Neutrophil (primary cell): ENCODE data around the gene MAST3.

Experiments used
- H3K27ac ChIP-seq: fragments of 200-600 bp; sonication (generic); 2 replicates; pipeline ENCODE4 v1.5.1; 2016; ENCODE audit warnings: mild to moderate bottlenecking, moderate library complexity
- H3K27me3 ChIP-seq: fragments of 200-600 bp; sonication (generic); 2 replicates; pipeline ENCODE4 v1.6.0; 2016; ENCODE audit warnings: mild to moderate bottlenecking
- H3K36me3 ChIP-seq: fragments of 200-600 bp; sonication (generic); 2 replicates; pipeline ENCODE4 v1.5.1; 2017
- H3K4me1 ChIP-seq, 2 experiments: fragments of 200-600 bp in 1 of 2; sonication (generic) in 1 of 2; 1 replicate in 1 of 2; 2 replicates in 1 of 2; pipeline versions ENCODE4 v1.5.1 to v1.6.1; 2013 to 2016; ENCODE audit warnings: low read depth in 1 of 2, low read length in 1 of 2, mild to moderate bottlenecking in 1 of 2, moderate library complexity in 1 of 2; ENCODE audit not compliant: control insufficient read depth in 1 of 2, insufficient read depth in 1 of 2
- H3K4me3 ChIP-seq, 2 experiments: fragments of 200-600 bp in 1 of 2; sonication (generic) in 1 of 2; 1 replicate in 1 of 2; 2 replicates in 1 of 2; pipeline ENCODE4 v1.5.1; 2013 to 2016; ENCODE audit warnings: low read depth in 1 of 2, low read length in 1 of 2, mild to moderate bottlenecking in 1 of 2, moderate library complexity in 1 of 2
- H3K9me3 ChIP-seq: fragments of 200-600 bp; sonication (generic); 2 replicates; pipeline ENCODE4 v1.5.1; 2016
- TF ChIP-seq, protein P1 (sequence below): fragments of 200-600 bp; sonication (generic); IDR thresholded peaks from 2 replicates; pipeline ENCODE4 v1.5.1; 2016; ENCODE audit warnings: antibody characterized with exemption

The MAST3 gene

DNA sequence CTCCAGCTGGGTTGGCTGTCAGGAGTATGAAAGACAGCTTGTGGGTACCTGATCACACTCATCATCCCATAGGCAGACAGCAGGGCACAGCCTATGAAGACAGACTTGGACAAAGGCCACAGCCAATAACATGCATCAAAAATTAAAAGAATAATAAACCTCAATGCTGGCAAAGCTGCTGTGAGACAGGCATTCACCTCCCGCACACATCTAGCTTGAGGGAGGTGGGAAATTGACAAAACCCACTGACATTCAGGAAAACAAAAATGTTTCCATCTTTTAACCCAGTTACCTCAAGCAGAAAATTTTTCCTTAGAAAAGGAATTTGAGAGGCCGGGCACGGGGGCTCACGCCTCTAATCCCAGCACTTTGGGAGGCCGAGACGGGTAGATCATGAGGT, 25.2 kb upstream of the MAST3 start:
- Histone ChIP-seq H3K4me1 (no peaks in the 10 kb centered on the region), H3K27me3 (no peaks in the 10 kb centered on the region), H3K27ac (no peak overlapping the region), H3K9me3 (no peaks in the 10 kb centered on the region), H3K4me3 (no peak overlapping the region), H3K36me3 (no peaks in the 10 kb centered on the region)
- TF ChIP-seq, protein P1, sequence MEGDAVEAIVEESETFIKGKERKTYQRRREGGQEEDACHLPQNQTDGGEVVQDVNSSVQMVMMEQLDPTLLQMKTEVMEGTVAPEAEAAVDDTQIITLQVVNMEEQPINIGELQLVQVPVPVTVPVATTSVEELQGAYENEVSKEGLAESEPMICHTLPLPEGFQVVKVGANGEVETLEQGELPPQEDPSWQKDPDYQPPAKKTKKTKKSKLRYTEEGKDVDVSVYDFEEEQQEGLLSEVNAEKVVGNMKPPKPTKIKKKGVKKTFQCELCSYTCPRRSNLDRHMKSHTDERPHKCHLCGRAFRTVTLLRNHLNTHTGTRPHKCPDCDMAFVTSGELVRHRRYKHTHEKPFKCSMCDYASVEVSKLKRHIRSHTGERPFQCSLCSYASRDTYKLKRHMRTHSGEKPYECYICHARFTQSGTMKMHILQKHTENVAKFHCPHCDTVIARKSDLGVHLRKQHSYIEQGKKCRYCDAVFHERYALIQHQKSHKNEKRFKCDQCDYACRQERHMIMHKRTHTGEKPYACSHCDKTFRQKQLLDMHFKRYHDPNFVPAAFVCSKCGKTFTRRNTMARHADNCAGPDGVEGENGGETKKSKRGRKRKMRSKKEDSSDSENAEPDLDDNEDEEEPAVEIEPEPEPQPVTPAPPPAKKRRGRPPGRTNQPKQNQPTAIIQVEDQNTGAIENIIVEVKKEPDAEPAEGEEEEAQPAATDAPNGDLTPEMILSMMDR: no peak

DNA sequence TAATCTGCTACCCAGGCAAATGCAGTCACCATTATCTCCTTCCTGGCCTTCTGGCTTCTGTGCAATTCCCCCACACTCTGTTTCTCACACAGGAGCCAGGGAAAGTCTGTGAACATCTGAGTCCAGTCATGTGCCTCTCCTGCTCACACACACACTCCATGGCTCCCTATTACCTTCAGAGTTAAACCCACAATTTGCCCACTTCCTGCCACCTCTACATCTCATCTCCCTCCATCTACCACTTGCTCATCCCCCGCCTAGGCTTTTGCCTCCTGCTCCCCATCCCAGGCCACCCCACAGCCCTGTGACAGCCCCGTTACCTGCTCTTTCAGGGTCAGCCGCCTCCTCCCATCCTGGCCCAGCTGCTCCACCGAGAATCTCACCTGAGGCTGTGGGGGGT, 24.4 kb upstream of the MAST3 start:
- TF ChIP-seq, protein P1: no peak
- no peaks in the 10 kb centered on the region for H3K27me3 ChIP-seq
- H3K4me3 ChIP-seq: no peak overlapping the region
- H3K27ac ChIP-seq: no peak overlapping the region
- no peaks in the 10 kb centered on the region for H3K9me3 ChIP-seq
- H3K4me1 ChIP-seq: no peaks in the 10 kb centered on the region
- H3K36me3 ChIP-seq: no peaks in the 10 kb centered on the region

DNA sequence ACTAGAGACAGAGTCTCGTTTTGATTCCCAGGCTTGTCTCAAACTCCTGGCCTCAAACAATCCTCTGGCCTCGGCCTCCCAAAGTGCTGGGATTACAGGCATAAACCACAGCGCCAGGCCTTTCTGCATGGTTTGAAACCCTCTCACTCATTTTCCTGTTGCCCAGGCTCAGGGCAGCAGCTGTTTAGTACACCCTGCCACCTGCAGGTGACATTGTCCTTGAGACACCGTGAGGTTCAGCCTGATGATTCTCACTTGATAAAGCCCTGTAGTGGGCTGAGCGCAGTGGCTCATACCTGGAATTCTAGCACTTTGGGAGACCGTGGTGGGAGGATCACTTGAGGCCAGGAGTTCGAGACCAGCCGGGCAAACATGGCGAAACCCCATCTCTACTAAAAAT, 23.4 kb upstream of the MAST3 start:
- H3K27ac ChIP-seq: no peak overlapping the region
- H3K27me3 ChIP-seq: no peaks in the 10 kb centered on the region
- H3K4me3 ChIP-seq: no peak overlapping the region
- TF ChIP-seq, protein P1: no peak
- no peaks in the 10 kb centered on the region for H3K36me3 ChIP-seq
- no peaks in the 10 kb centered on the region for H3K4me1 ChIP-seq
- H3K9me3 ChIP-seq: no peaks in the 10 kb centered on the region

DNA sequence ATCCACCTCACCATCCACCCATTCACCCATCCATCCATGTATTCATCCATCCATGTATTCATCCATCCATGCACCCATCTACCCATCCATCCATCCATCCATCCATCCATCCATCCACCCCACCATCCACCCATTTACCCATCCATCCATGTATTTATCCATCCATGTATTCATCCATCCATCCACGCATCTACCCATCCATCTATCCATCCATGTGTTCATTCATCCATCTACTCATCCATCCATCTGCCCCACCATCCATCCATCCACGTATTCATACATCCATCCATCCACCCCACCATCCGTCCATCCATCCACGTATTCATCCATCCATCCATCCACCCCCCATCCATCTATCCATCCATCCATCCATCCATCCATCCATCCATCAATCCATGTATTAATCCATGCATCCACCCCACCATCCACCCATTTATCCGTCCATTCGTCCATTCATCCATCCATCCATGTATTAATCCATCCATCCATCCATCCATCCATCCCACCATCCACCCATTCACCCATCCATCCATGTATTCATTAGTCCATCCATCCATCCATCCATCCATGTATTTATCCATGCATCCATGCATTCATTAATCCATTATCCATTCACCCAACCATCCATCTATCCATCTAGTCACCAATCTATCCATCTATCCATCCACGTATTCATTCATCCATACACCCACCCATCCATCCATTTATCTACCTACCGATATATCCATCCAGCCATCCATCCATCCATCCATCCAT, 13.5 kb upstream of the MAST3 start:
- Histone ChIP-seq H3K9me3 (no peaks in the 10 kb centered on the region), H3K27me3 (no peaks in the 10 kb centered on the region), H3K4me3 (no peak overlapping the region), H3K36me3 (no peaks in the 10 kb centered on the region), H3K4me1 (peaks cover 29% of the 10 kb centered on the region in 2 experiments), H3K27ac (no peak overlapping the region)
- TF ChIP-seq, protein P1: no peak

DNA sequence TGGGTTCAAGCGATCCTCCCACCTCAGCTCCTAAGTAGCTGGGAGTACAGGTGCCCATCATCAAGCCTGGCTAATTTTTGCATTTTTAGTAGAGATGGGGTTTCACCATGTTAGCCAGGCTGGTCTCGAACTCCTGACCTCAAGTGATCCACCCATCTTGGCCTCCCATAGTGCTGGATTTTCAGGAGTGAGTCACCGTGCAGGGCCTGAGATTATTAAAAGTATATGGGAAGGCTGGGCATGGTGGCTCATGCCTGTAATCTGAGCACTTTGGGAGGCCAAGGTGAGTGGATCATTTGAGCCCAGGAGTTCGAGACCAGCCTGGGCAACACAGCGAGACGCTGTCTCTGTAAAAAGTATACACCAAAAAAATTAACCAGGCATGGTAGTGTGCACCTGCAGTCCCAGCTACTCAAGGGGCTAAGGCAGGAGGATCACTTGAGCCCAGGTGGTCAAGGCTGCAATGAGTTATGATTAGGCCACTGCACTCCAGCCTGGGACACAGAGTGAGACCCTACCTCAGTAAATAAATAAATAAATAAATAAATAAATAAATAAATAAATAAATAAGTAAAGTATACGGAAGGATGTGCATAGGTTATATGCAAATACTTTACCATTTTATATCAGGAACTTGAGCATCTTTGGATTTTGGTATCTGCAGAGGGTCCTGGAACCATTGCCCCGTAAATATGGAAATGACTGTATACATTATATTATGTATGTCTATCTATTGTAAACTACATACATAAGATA, 11.7 kb upstream of the MAST3 start:
- no peaks in the 10 kb centered on the region for H3K9me3 ChIP-seq
- no peak overlapping the region for H3K4me3 ChIP-seq
- H3K27ac ChIP-seq: peak overlapping the region; percentile 99
- TF ChIP-seq, protein P1: no peak
- no peaks in the 10 kb centered on the region for H3K27me3 ChIP-seq
- H3K4me1 ChIP-seq: peaks cover 46% of the 10 kb centered on the region in 2 experiments
- no peaks in the 10 kb centered on the region for H3K36me3 ChIP-seq
